ENCODE data around the gene CHST15. TPM values are rescaled to one million over a fixed set of nuclear protein-coding genes. Genes with fewer than 3 reads are reported as not detected.

Gene CHST15
- total RNA-seq, 2 experiments from 2014 or later, result not detected

GRCh38 chr10:124090601-124091209 is 2.7 kb downstream of the CHST15 start:
- Mint-ChIP-seq H3K36me3 (ENCODE audit: low read depth) (no peaks in the 10 kb centered on the region), H3K27ac (no peak overlapping the region), H3K4me3 (no peak overlapping the region), H3K27me3 (peaks cover 57% of the 10 kb centered on the region), H3K9me3 (no peaks in the 10 kb centered on the region), H3K4me1 (peaks cover 5% of the 10 kb centered on the region)
- DNase-seq, result no peak
- CTCF ChIA-PET, result interaction anchor here (0.7 kb wide), 1 partner anchor 55 kb away, joined by 3 read pairs; no protein-coding TSS in a partner anchor
- POLR2A ChIA-PET, result no interaction called here

GRCh38 chr10:124089859-124090258 is 3.5 kb downstream of the CHST15 start:
- Mint-ChIP-seq H3K4me3 (no peak overlapping the region), H3K9me3 (no peaks in the 10 kb centered on the region), H3K27me3 (peaks cover 49% of the 10 kb centered on the region), H3K36me3 (ENCODE audit: low read depth) (no peaks in the 10 kb centered on the region), H3K4me1 (peaks cover 5% of the 10 kb centered on the region), H3K27ac (no peak overlapping the region)
- ChIA-PET POLR2A (no interaction called here), CTCF (interaction anchor here (1.3 kb wide), 1 partner anchor 15 kb away, joined by 3 read pairs; no protein-coding TSS in a partner anchor)
- no peak for DNase-seq

GRCh38 chr10:124088915-124089314 is 4.5 kb downstream of the CHST15 start:
- POLR2A ChIA-PET, result no interaction called here
- Mint-ChIP-seq H3K4me1 (peaks cover 5% of the 10 kb centered on the region), H3K4me3 (no peak overlapping the region), H3K27me3 (peaks cover 40% of the 10 kb centered on the region), H3K36me3 (ENCODE audit: low read depth) (no peaks in the 10 kb centered on the region), H3K27ac (no peak overlapping the region), H3K9me3 (no peaks in the 10 kb centered on the region)
- DNase-seq, result no peak
- CTCF ChIA-PET, result interaction anchor here (1.3 kb wide), 1 partner anchor 14 kb away, joined by 3 read pairs; no protein-coding TSS in a partner anchor

GRCh38 chr10:124087672-124088634 is 5.4 kb downstream of the CHST15 start:
- Mint-ChIP-seq H3K27me3 (peaks cover 33% of the 10 kb centered on the region), H3K9me3 (no peaks in the 10 kb centered on the region), H3K27ac (no peak overlapping the region), H3K36me3 (ENCODE audit: low read depth) (no peaks in the 10 kb centered on the region), H3K4me3 (no peak overlapping the region), H3K4me1 (peaks cover 2% of the 10 kb centered on the region)
- ChIA-PET POLR2A (interaction anchor here (0.7 kb wide), 1 partner anchor 10 kb away, joined by 4 read pairs; no protein-coding TSS in a partner anchor), CTCF (interaction anchor here (0.6 to 1.3 kb wide), 2 partner anchors 10 to 24 kb away, joined by 3 read pairs; no protein-coding TSS in a partner anchor)
- DNase-seq, result no peak

- no peaks in the 10 kb centered on the region for H3K36me3 Mint-ChIP-seq (ENCODE audit: low read depth)
- H3K9me3 Mint-ChIP-seq, result no peaks in the 10 kb centered on the region
- peaks cover 1% of the 10 kb centered on the region for H3K4me1 Mint-ChIP-seq
- no peak overlapping the region for H3K27ac Mint-ChIP-seq
- POLR2A ChIA-PET, result no interaction called here
- peaks cover 29% of the 10 kb centered on the region for H3K27me3 Mint-ChIP-seq
- no peak overlapping the region for H3K4me3 Mint-ChIP-seq
- no peak for DNase-seq
- CTCF ChIA-PET, result interaction anchor here (0.6 to 1.4 kb wide), 3 partner anchors 9 to 23 kb away, joined by 3 read pairs; no protein-coding TSS in a partner anchor
Measured at GRCh38 chr10:124086787-124087671, 6.4 kb downstream of the CHST15 start.

- no peaks in the 10 kb centered on the region for H3K4me1 Mint-ChIP-seq
- CTCF ChIA-PET, result interaction anchor here (1.4 kb wide), 1 partner anchor 9 kb away, joined by 3 read pairs; no protein-coding TSS in a partner anchor
Measured at GRCh38 chr10:124086097-124086710, 7.2 kb downstream of the CHST15 start.

GRCh38 chr10:124085680-124086079 is 7.7 kb downstream of the CHST15 start:
- H3K4me3 Mint-ChIP-seq, result no peak overlapping the region
- peaks cover 18% of the 10 kb centered on the region for H3K27me3 Mint-ChIP-seq
- H3K36me3 Mint-ChIP-seq (ENCODE audit: low read depth), result no peaks in the 10 kb centered on the region
- H3K9me3 Mint-ChIP-seq, result no peaks in the 10 kb centered on the region
- POLR2A ChIA-PET, result no interaction called here
- no peaks in the 10 kb centered on the region for H3K4me1 Mint-ChIP-seq
- no peak overlapping the region for H3K27ac Mint-ChIP-seq
- CTCF ChIA-PET, result interaction anchor here (1.4 kb wide), 1 partner anchor 9 kb away, joined by 3 read pairs; no protein-coding TSS in a partner anchor
- no peak for DNase-seq

More at GRCh38 chr10:124086097-124086710, 7.2 kb downstream of the CHST15 start:
- no peak overlapping the region for H3K4me3 Mint-ChIP-seq
- no peaks in the 10 kb centered on the region for H3K9me3 Mint-ChIP-seq
- H3K27me3 Mint-ChIP-seq, result peaks cover 23% of the 10 kb centered on the region
- no peak overlapping the region for H3K27ac Mint-ChIP-seq
- POLR2A ChIA-PET, result no interaction called here
- H3K36me3 Mint-ChIP-seq (ENCODE audit: low read depth), result no peaks in the 10 kb centered on the region
- DNase-seq, result no peak

- Mint-ChIP-seq H3K4me3 (no peak overlapping the region), H3K4me1 (no peaks in the 10 kb centered on the region), H3K27me3 (peaks cover 13% of the 10 kb centered on the region), H3K27ac (no peak overlapping the region), H3K36me3 (ENCODE audit: low read depth) (no peaks in the 10 kb centered on the region), H3K9me3 (no peaks in the 10 kb centered on the region)
- no peak for DNase-seq
- CTCF ChIA-PET, result no interaction called here
- POLR2A ChIA-PET, result no interaction called here
Measured at GRCh38 chr10:124084708-124085107, 8.7 kb downstream of the CHST15 start.

- Mint-ChIP-seq H3K4me3 (no peak overlapping the region), H3K9me3 (no peaks in the 10 kb centered on the region), H3K27me3 (peaks cover 5% of the 10 kb centered on the region), H3K27ac (no peak overlapping the region), H3K4me1 (no peaks in the 10 kb centered on the region), H3K36me3 (ENCODE audit: low read depth) (no peaks in the 10 kb centered on the region)
- ChIA-PET POLR2A (no interaction called here), CTCF (interaction anchor here (0.8 to 1.6 kb wide), 2 partner anchors 18 to 30 kb away, joined by 3 to 7 read pairs; no protein-coding TSS in a partner anchor)
- DNase-seq, result no peak
Measured at GRCh38 chr10:124083740-124084397, 9.5 kb downstream of the CHST15 start.

GRCh38 chr10:124083047-124083739 is 10.2 kb downstream of the CHST15 start:
- no peak overlapping the region for H3K27ac Mint-ChIP-seq
- no peak overlapping the region for H3K4me3 Mint-ChIP-seq
- ChIA-PET POLR2A (no interaction called here), CTCF (interaction anchor here (0.8 to 1.6 kb wide), 2 partner anchors 17 to 29 kb away, joined by 3 to 7 read pairs; no protein-coding TSS in a partner anchor)
- H3K9me3 Mint-ChIP-seq, result no peaks in the 10 kb centered on the region
- DNase-seq, result no peak
- H3K36me3 Mint-ChIP-seq (ENCODE audit: low read depth), result no peaks in the 10 kb centered on the region
- H3K27me3 Mint-ChIP-seq, result peaks cover 5% of the 10 kb centered on the region
- no peaks in the 10 kb centered on the region for H3K4me1 Mint-ChIP-seq

- Mint-ChIP-seq H3K4me3 (no peak overlapping the region), H3K4me1 (no peaks in the 10 kb centered on the region), H3K36me3 (ENCODE audit: low read depth) (no peaks in the 10 kb centered on the region), H3K27me3 (peaks cover 5% of the 10 kb centered on the region), H3K9me3 (no peaks in the 10 kb centered on the region), H3K27ac (peak overlapping the region; percentile 26)
- ChIA-PET CTCF (no interaction called here), POLR2A (no interaction called here)
- DNase-seq, result no peak
Measured at GRCh38 chr10:124082555-124082954, 10.8 kb downstream of the CHST15 start.

Measured in activated CD4-positive, alpha-beta T cell treated with anti-CD3 and anti-CD28 coated beads, Interleukin-2, amount 10 ng/mL, durations not matched to agents 7 days and 5 days (primary cell).